Keratinocyte (primary cell): ENCODE results near the gene KCNH1. TPM values are rescaled to one million over a fixed set of nuclear protein-coding genes. Genes with fewer than 3 reads are reported as not detected.

Experiments used
- DNase-seq: peaks from one replicate; pipeline ENCODE4 v3.0.0-alpha.2; 2011; ENCODE audit warnings: low read depth, missing footprints, low spot score
- FAIRE-seq: peaks from 2 replicates; lab custom pipeline; 2011; peaks lifted over from hg19 to GRCh38; lab: Jason Lieb, UNC
- H2AFZ ChIP-seq: 2 replicates; pipeline ENCODE4 v1.6.0; 2012; ENCODE audit warnings: low read length, control low read depth, inconsistent platforms; ENCODE audit not compliant: control insufficient read depth
- H3K27ac ChIP-seq: 2 replicates; pipeline ENCODE4 v1.5.1; 2011; ENCODE audit warnings: low read length; ENCODE audit not compliant: control insufficient read depth, insufficient read depth
- H3K27me3 ChIP-seq: 3 replicates; pipeline ENCODE4 v1.6.0; 2011; ENCODE audit warnings: low read length; ENCODE audit not compliant: control insufficient read depth, insufficient read depth; ENCODE audit errors: extremely low read depth
- H3K36me3 ChIP-seq, 2 experiments: 2 replicates in 1 of 2; 3 replicates in 1 of 2; pipeline ENCODE4 v1.5.1; 2011; ENCODE audit warnings: low read length in 2 of 2, mild to moderate bottlenecking in 1 of 2; ENCODE audit not compliant: control insufficient read depth in 2 of 2, insufficient read depth in 2 of 2; ENCODE audit errors: extremely low read depth in 1 of 2
- H3K4me1 ChIP-seq: 3 replicates; pipeline ENCODE4 v1.5.1; 2011; ENCODE audit warnings: low read length; ENCODE audit not compliant: control insufficient read depth, insufficient read depth; ENCODE audit errors: extremely low read depth
- H3K4me2 ChIP-seq: 3 replicates; pipeline ENCODE4 v1.6.0; 2011; ENCODE audit warnings: low read depth, low read length; ENCODE audit not compliant: control insufficient read depth, insufficient read depth; ENCODE audit errors: extremely low read depth
- H3K4me3 ChIP-seq, 3 experiments: fragments of 200-600 bp in 1 of 3; sonication (generic) in 1 of 3; 2 replicates in 2 of 3; 3 replicates in 1 of 3; pipeline ENCODE4 v1.5.1; 2011 to 2016; ENCODE audit warnings: low read length in 3 of 3, mild to moderate bottlenecking in 3 of 3, control low read depth in 2 of 3, inconsistent platforms in 1 of 3, low read depth in 1 of 3, mixed read lengths in 1 of 3, mixed run types in 1 of 3, moderate library complexity in 1 of 3; ENCODE audit not compliant: control insufficient read depth in 2 of 3, insufficient read depth in 2 of 3; ENCODE audit errors: extremely low read depth in 1 of 3
- H3K79me2 ChIP-seq: 2 replicates; pipeline ENCODE4 v1.6.0; 2012; ENCODE audit warnings: low read length; ENCODE audit not compliant: control insufficient read depth, insufficient read depth
- H3K9ac ChIP-seq: 3 replicates; pipeline ENCODE4 v1.6.0; 2011; ENCODE audit warnings: low read length; ENCODE audit not compliant: control insufficient read depth, insufficient read depth; ENCODE audit errors: extremely low read depth
- H3K9me1 ChIP-seq: 3 replicates; pipeline ENCODE4 v1.6.0; 2011; ENCODE audit warnings: low read length; ENCODE audit not compliant: control insufficient read depth, insufficient read depth; ENCODE audit errors: extremely low read depth
- H3K9me3 ChIP-seq: 2 replicates; pipeline ENCODE4 v1.5.1; 2012; ENCODE audit warnings: low read depth, low read length; ENCODE audit not compliant: control insufficient read depth
- H4K20me1 ChIP-seq: 3 replicates; pipeline ENCODE4 v1.6.0; 2011; ENCODE audit warnings: low read length; ENCODE audit not compliant: control insufficient read depth, insufficient read depth; ENCODE audit errors: extremely low read depth
- EZH2 ChIP-seq: IDR thresholded peaks from one replicate; pipeline ENCODE4 v1.6.1; 2012; ENCODE audit warnings: inconsistent platforms, mild to moderate bottlenecking, low read length, moderate library complexity
- dilution Hi-C: fragments of 300-500 bp; cut with MboI; formaldehyde crosslinking; loops from one replicate; pipeline ENCODE4 v1.7.0; 2020; ENCODE audit warnings: low sequenced_read_pairs; ENCODE audit not compliant: extremely low pct_ligation_motif_present
- polyA plus RNA-seq, 5 experiments: library from polyadenylated mRNA; depleted of rRNA in 3 of 5; stranded (reverse) in 3 of 5; stranded (forward) in 1 of 5; unstranded in 1 of 5; fragments of >200 nt; gene quantifications; 1 replicate in 1 of 5; 2 replicates in 3 of 5; 3 replicates in 1 of 5; pipeline versions ENCODE4 v1.2.1 to v1.2.3, GENCODE V29; 2011 to 2012; ENCODE audit warnings: missing spikeins in 2 of 5, low read depth in 1 of 5, low replicate concordance in 1 of 5
- TF ChIP-seq, protein P1 (sequence below), 3 experiments: IDR thresholded peaks in 1 of 3; conservative IDR thresholded peaks in 1 of 3; optimal IDR thresholded peaks in 1 of 3; 2 replicates in 2 of 3; 3 replicates in 1 of 3; pipeline versions ENCODE3 to v1.5.1; 2011; ENCODE audit warnings: low read length in 3 of 3, mild to moderate bottlenecking in 3 of 3, moderate library complexity in 2 of 3, control low read depth in 1 of 3, inconsistent platforms in 1 of 3; ENCODE audit not compliant: insufficient read depth in 2 of 3; ENCODE audit errors: extremely low read depth in 1 of 3

The KCNH1 gene
- polyA plus RNA-seq, 1 donor (not counting 4 experiments of a cell fraction or from before 2014, with no cell fraction given), result not detected

- Histone ChIP-seq H3K27me3 (no peaks in the 10 kb centered on the region), H3K36me3 (no peaks in the 10 kb centered on the region), H3K4me2 (no peak overlapping the region), H3K79me2 (no peaks in the 10 kb centered on the region), H4K20me1 (no peaks in the 10 kb centered on the region), H3K4me1 (no peaks in the 10 kb centered on the region), H3K27ac (no peak overlapping the region), H2AFZ (no peak overlapping the region), H3K9me1 (no peaks in the 10 kb centered on the region), H3K9ac (no peak overlapping the region), H3K4me3 (no peak overlapping the region), H3K9me3 (no peaks in the 10 kb centered on the region)
- TF ChIP-seq, protein P1, sequence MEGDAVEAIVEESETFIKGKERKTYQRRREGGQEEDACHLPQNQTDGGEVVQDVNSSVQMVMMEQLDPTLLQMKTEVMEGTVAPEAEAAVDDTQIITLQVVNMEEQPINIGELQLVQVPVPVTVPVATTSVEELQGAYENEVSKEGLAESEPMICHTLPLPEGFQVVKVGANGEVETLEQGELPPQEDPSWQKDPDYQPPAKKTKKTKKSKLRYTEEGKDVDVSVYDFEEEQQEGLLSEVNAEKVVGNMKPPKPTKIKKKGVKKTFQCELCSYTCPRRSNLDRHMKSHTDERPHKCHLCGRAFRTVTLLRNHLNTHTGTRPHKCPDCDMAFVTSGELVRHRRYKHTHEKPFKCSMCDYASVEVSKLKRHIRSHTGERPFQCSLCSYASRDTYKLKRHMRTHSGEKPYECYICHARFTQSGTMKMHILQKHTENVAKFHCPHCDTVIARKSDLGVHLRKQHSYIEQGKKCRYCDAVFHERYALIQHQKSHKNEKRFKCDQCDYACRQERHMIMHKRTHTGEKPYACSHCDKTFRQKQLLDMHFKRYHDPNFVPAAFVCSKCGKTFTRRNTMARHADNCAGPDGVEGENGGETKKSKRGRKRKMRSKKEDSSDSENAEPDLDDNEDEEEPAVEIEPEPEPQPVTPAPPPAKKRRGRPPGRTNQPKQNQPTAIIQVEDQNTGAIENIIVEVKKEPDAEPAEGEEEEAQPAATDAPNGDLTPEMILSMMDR (optimal IDR thresholded peaks at IDR 0.05 in 1 of 3, IDR thresholded peaks at IDR 0.05 in 1 of 3, conservative IDR thresholded peaks at IDR 0.05 in 1 of 3; ENCODE audit: extremely low read depth in 1 of 3, insufficient read depth in 2 of 3, low read length in 3 of 3), result no peak
- no peak for TF ChIP-seq EZH2
- no peak for FAIRE-seq
- DNase-seq, result no peak
- dilution Hi-C loops, result no loop called here
Observed at GRCh38 chr1:210697185-210697584, 436.8 kb downstream of the KCNH1 start.

- no peak overlapping the region for H3K4me3 ChIP-seq
- H3K9me3 ChIP-seq, result no peaks in the 10 kb centered on the region
- FAIRE-seq, result no peak
- TF ChIP-seq, protein P1 (optimal IDR thresholded peaks at IDR 0.05 in 1 of 3, IDR thresholded peaks at IDR 0.05 in 1 of 3, conservative IDR thresholded peaks at IDR 0.05 in 1 of 3; ENCODE audit: extremely low read depth in 1 of 3, insufficient read depth in 2 of 3, low read length in 3 of 3), result no peak
- no peak for TF ChIP-seq EZH2
- no peaks in the 10 kb centered on the region for H3K36me3 ChIP-seq
- H3K79me2 ChIP-seq, result no peaks in the 10 kb centered on the region
- H2AFZ ChIP-seq, result no peak overlapping the region
- no peaks in the 10 kb centered on the region for H3K4me1 ChIP-seq
- DNase-seq, result no peak
- H3K9ac ChIP-seq, result no peak overlapping the region
- H3K4me2 ChIP-seq, result no peak overlapping the region
- H3K27ac ChIP-seq, result no peak overlapping the region
- no peaks in the 10 kb centered on the region for H3K9me1 ChIP-seq
- H4K20me1 ChIP-seq, result no peaks in the 10 kb centered on the region
- H3K27me3 ChIP-seq, result no peaks in the 10 kb centered on the region
- dilution Hi-C loops, result no loop called here
Observed at GRCh38 chr1:210696709-210697108, 437.2 kb downstream of the KCNH1 start.
